Hematopoietic multipotent progenitor cell treated with erythropoietin and hydrocortisone succinate and interleukin-3 and kit ligand, for 4 days (in vitro differentiated cells): Measurements from ENCODE around the gene AWAT2.
A peak's percentile ranks its signal among the peaks of the same experiment; 100 is the strongest.

ENCODE experiments used
- DNase-seq: peaks from one replicate; pipeline ENCODE4 v3.0.0-alpha.2; 2015

AWAT2 gene, protein sequence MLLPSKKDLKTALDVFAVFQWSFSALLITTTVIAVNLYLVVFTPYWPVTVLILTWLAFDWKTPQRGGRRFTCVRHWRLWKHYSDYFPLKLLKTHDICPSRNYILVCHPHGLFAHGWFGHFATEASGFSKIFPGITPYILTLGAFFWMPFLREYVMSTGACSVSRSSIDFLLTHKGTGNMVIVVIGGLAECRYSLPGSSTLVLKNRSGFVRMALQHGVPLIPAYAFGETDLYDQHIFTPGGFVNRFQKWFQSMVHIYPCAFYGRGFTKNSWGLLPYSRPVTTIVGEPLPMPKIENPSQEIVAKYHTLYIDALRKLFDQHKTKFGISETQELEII

DNA sequence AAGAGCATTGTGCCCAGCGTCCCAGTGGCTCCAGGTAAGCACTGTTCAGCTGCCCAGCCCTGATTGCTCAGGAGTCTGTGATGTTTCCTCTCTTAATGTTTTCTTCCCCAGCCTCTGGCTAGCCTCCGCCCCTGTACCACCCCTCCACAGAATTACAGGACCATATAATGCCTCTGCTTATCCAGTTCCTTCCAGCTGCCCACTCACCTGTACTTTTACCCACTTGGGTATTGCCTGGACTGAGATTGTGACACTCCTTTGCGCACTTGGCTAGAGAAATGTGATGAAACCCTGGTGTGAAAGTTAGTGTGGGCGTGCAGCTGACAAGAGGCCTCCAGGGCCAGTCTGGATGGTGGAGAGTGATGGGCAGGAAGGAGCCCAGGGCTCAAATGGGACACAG, at the start of gene AWAT2:
TSS of gene AWAT2 (minus strand) at position 14 of the 400 bp plus-strand sequence. CDS start at position 8, 6 bp downstream.
- no peak for DNase-seq

DNA sequence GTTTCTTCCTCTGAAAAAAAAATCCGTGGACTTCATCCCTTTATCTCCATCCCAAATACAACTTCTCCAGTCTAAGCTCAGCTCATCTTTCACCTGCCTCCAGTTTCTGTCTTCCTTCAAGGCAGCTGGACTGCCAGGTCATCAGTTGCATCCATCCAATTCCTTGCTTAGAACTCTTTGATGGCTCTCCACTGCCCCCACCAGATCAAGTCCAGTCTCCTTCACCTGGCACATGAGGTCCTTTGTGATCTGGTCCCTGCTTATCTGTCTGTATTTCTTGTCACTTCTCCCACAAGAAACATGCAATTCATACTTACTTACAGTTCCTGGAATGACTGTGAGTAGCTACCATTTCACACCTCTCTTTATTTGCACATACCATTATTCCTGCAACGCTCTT, 46.3 kb upstream of the AWAT2 start:
- DNase-seq = peak; percentile 9

DNA sequence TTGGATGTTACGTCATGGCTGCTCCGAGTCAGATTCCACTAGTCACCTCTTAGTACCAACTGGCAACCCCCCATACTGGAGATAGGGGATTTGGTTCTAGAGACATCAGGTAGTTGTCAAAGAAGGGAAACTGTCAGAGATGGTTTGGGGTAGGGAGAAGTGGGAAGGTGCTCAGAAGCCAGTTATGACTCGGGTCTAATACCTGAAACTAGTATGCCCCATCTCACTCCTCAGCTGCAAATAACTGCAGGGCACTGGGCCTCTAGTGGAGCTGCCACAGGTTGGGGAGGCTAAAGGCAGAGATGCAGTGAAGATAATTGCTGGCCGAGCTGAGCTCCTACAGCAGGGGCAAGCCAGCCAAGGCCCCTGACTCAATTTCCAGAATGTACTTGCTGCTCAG, 42.5 kb upstream of the AWAT2 start:
- no peak for DNase-seq

DNA sequence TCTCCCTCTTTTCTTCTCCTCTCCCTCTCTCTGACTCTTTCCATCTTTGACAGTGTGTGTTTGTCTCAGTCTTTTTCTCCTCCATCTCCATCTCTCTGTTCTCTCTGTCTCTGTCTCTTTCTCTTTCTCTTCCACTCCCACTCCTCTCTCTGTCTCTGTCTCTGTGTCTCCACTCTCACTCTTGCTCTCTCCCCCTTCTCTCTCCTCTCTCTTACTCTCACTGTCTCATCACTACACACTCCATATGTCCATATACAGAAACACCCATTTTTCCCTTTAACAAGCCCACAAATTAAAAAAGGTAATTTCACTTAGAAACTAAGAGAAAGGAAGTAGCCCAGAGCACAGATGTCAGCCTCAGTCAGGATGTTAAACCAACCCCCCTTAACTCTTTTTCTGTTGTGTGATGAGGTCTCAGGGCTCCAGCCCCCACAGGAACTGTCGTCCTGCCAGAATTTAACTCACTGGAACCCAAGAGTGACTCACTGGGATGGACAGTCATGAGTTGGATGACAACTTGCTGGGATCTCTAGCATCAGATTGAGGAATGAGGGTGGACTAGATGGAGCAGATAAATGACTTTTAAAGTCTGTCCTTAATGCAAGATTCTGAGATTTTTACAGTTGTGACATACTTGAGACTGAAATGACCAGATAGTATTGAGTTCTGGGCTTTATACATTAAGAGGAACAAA, 40.0 kb upstream of the AWAT2 start:
- no peak for DNase-seq

DNA sequence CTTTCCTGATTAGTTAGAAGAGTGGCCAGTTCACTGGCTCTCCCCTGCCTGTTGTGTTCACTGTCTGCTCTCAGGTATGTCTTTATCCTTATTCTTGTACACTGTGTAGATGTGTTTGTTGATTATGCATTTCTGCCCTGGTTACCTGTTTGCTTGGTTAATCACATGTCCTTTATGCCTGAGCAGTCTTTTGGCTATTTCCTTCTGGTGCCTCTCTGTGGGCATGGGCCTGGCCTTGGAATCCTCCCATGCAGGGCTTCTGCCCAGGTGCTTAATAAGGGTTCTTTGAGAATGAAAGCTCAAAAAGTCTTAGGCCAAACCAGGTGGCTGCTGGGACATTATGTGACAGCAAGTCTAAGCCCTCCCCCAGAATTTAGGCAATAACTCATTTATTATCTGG, 39.0 kb upstream of the AWAT2 start:
- no peak for DNase-seq

DNA sequence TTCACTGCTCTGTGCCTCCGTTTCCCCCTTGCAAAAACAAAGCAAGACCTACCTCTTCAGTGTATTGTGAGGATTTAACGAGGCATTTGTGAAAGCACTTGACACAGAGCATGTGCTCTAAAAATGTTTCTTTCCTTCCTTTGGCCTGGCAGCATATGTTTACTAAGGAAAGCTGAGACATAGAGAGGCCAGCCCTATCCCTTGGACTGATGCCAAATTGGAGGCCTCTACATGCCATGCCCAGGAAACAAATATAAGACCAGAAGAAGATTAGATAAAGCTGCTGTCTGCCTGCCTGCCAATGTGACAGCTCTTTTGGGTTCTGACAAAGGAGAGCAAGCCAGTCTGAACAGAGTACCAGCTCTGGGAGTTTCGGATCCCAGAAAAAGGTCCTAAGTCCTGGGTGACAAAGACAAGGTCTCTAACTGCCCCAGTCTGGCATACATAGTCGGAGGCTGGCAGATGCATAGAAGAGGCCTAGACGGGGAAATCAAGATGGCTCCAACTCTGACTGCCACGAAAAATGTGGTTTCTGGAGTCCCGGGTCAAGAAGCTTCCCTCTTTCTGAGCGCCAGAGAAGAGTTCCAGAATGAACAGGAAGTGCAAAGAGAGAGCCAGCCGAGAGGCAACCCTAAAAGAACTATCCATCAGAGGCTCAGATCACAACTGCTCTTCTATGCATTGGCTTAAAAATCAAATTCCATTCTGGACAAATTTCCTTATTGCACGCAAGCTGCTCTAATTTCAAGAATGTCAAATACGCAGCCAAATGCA, 38.3 kb upstream of the AWAT2 start:
- DNase-seq = peak; percentile 66

DNA sequence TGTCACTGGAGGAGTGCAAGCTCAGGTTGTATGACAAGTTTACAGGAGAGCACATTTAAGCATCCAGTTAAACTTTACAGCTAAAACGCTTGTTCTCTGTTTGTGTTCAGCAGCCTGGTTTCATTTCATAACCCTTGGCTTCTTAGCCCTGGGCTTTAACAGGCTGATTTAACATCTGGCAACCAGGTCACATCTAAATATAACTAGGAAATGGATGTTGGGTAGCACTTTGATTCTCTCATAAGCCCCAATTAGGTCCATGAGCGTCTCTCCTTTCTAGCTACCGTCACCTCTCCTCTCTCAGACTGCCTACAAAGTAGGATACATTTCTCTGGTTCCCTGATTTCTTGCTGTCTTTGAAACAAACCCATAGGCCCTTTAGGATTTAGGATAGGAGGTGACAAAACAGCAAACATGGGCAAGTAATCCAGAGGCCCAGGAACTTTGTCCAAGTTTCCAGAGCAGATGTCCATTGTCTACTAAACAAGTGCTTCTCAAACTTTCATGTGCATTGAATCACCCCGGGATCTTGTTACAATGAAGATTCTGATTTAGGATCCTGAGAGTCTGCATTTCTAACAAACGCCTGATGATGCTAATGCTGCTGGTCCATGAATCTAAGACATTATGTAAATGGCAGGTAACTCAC, 35.0 kb upstream of the AWAT2 start:
- no peak for DNase-seq

DNA sequence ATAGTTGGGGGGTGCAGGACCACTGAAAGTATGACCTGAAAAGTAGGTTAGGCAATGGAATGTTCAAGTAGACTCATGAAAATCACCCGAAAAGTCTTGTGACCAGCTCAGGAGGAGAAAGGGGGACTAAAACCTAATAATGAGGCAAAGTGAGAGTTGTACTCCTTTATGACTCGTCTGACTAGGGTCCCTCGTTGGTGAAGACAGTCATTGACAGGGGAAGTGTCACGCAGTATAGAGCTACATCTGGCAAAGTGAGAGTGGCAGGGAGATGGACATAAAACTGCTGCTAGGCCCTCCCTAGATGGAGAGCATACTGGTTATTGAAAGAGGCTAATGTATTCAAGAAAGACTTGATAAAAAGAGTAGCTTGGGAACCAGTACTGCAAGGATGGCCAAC, 33.0 kb upstream of the AWAT2 start:
- DNase-seq = no peak

DNA sequence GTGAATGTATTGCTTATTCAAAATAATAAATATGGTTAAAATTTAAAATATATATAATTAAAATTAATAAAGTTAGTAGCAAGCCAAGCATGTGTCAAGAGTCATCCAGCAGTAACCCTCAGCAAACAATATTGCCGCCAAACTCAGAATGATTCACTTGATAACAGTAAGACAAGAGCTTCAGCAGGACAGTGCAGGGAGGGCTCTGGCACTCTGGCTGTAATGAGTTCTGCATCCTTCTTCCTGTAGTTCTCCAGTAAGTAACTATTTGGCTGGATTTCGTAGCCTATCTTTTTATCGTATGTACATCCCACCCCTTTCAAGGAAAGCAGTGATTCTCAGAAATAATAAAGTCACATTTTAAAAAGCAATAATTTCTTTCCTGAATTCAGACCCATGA, 30.1 kb upstream of the AWAT2 start:
- no peak for DNase-seq

DNA sequence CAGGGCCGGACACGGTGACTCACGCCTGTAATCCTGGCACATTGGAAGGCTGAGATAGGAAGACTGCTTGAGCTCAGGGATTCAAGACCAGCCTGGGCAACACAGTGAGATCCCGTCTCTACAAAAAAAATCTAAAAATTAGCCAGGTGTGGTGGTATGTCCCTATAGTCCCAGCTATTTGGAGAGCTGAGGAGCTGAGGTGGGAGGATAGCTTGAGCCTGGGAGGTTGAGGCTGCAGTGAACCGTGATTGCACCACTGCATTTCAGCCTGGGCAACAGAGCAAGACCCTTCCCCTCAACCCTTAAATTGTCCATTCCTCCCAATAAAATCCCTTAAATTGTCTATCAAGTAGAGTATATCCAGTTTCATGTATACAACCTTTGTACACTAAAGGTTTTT, 29.6 kb upstream of the AWAT2 start:
- DNase-seq = no peak

DNA sequence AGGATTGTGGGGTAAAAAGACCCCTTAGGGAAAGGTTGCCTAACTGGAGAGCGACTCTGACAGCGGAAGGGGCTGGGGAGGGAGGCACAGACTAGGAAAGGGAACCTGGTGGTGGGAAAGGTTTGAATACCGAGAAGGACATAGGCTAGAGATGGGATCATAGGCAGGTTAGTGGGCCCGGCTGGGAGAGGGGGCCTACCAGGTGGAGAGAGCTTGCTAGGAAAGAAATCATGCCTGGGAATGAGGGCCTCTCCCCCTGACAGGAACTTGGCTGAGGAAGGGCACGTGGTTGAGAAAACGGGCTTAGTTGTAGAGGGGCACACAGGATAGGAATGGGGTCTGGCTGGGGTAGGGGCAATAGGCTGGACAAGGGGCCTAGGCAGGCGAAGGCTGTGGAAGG, 16.9 kb upstream of the AWAT2 start:
- DNase-seq = no peak

DNA sequence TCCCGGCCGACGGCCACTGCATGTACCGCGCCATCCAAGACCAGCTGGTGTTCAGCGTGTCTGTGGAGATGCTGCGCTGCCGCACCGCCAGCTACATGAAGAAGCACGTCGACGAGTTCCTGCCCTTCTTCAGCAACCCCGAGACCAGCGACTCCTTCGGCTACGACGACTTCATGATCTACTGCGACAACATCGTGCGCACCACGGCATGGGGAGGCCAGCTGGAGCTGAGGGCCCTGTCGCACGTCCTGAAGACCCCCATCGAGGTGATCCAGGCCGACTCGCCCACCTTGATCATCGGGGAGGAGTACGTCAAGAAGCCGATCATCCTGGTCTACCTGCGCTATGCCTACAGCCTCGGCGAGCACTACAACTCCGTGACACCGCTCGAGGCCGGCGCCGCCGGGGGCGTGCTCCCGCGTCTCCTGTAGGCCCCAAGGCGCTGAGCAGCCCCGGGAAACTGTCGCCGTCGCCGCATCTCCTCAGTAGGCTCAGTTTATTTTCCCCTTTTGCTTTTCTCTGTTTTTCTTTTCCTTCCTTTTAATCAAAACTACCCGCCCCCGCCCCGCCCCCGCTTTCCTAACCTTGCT, 13.3 kb upstream of the AWAT2 start:
- no peak for DNase-seq

DNA sequence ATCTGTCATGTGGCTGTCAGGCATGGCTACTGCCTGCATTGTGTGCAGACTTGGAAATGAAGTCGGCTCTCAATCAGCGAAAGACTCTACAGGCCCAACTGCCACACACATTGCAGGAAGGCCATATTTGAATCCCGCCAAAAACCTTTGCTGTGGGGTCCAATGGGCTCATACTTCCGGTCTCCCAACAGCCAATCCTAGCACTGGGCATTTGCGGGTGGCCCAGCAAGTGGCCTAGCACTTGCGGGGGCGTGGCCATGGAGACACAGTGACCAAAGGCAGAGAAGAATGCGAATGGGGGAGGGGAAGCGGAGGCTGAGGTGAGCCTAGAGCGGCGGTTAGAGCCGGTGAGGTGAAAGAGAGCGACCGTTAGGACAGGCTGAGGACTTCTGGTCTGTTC, 12.3 kb upstream of the AWAT2 start, which contains the start of gene OTUD6A:
TSS of gene OTUD6A (plus strand) at position 382 of the 400 bp plus-strand sequence. CDS start 68 bp downstream, outside the sequence.
- no peak for DNase-seq

DNA sequence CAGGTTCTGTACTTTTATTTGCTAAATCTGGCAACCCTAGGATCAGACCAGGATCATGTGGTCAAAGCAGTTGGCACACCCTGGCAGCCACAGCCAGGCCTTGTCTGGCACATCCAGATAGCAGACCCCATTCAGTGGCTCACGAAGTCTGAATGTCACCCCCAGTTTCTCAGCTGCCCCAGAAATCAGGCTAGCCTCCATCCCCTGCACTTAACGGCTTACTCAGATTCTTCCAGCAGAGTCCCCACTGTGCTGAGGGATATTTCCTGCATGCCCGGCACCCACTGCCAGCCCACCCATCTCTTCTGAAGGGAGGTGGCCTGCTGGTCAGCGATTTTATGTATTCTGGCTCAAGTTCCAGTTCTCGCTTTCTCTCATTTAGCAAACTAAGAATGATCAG, 4.7 kb upstream of the AWAT2 start:
- DNase-seq = no peak

DNA sequence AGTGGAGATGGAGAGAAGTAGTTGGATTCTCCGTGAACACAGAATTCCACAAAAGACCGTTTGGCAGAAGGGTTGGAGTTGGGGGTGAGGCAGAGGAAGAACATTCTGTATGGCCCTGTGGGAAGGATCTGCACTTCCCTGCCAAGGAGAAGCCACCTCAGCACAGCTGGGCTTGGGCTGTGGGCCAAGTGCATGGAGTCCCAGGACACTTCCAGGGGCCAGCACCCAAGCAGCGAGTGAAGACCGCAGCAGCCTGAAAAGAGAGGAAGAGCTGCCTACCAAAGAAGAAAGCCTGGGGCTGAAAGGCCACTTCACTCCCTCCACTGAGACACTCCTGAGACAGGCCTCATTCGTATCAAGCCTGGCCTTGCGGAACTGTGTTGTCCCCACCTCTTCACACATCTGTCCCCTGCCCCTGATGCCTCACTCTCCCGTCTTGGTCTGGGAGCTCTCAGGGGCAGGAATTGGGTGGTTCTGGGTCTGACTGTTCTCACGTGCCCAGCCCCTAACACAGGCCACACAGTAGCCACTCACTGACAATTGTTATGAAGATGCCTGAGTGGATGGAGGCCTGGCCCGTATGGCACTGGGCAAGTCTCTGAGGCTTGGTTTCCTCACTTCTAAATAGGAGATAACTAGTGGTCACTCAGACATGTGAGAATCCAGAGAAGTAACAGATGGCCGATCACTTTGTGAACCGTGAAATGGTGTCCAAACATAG, 3.3 kb upstream of the AWAT2 start:
- no peak for DNase-seq

DNA sequence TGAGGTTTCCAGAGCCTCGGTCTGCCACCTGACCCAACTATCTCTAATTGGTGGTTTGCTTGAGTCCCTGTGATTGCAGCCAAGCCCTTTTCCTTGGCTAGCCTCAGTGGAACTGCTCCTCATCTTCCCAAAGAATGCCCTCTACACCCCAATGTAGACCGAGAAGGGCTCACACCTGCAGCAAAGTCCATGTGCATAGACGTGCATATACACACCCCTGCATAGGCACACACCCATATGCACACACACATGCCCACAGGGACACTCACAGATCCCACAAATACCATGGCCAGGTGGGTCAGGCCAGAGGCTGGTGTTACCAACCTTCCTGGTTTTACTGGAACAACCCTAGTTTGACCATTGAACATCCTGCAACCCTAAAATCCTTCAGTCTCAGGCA, 332 bp downstream of the AWAT2 start:
- DNase-seq = no peak

DNA sequence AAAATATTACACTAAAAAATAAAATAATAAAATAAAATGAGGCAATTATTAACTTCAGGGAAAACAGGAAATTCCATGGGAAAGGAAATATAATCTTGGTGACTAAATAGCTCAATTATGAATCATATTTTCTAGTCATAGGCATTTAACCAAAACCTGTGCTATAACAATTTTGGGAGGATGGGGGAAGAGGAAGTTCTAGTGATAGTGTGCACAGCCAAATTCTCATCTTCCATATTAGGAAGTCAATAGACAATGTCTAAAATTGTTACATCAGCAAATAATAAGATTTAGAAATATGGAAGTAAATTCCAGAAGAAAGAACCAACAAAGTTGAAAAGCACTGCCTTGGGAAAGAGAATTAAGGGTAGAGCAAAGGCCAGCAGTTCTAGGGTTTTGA, 2.8 kb downstream of the AWAT2 start:
- DNase-seq = no peak

DNA sequence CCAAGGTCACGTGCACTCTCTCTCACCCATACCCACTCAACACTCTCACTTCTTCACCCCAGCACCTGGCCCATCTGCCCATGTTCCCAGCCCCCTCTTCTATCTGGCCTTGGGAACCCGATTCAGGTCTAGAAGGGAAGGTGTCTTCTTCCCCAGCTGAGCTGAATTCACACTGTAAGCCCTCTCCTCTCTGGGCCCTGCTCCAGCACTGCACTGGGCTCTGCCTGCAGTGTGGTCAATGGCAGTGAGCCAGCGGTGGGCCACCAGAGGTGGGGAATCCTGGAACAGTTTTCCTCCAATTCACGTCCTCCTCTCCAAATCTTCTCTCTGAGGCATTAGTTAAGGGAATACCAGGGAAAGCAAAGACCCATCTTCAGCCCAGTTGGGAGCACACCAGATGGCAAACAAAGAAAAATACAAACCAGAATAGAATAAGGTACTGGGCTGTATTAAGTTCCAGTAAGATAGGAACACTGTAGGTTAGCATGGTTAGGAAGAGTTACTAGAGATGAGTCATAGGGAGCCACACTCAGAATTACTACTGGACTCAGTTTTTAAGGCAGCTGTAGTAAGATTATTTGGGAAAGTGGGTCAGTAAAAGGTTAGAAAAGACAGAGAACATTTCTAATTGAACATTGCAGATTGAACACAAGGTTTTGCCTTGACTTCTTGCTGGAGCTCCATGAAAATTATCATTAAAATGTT, 5.0 kb downstream of the AWAT2 start:
- no peak for DNase-seq

DNA sequence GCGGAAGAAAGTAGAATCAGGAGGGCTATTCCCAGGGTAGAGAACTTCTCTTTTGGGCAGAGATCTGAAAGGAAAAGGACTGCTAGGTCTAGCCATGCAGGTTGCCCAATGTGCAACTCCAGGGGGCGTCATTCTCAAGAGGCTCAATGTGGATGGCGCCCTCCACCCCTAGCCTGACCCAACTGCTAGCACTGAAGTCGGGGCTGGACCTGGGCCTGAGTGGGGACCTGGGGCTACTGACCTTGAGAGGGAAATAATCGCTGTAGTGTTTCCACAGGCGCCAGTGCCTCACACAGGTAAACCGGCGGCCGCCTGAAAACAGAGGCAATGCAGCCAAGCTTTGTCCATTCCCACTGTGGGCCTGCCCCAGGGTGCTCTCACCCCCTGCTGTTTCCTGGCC, 6.1 kb downstream of the AWAT2 start:
- no peak for DNase-seq

DNA sequence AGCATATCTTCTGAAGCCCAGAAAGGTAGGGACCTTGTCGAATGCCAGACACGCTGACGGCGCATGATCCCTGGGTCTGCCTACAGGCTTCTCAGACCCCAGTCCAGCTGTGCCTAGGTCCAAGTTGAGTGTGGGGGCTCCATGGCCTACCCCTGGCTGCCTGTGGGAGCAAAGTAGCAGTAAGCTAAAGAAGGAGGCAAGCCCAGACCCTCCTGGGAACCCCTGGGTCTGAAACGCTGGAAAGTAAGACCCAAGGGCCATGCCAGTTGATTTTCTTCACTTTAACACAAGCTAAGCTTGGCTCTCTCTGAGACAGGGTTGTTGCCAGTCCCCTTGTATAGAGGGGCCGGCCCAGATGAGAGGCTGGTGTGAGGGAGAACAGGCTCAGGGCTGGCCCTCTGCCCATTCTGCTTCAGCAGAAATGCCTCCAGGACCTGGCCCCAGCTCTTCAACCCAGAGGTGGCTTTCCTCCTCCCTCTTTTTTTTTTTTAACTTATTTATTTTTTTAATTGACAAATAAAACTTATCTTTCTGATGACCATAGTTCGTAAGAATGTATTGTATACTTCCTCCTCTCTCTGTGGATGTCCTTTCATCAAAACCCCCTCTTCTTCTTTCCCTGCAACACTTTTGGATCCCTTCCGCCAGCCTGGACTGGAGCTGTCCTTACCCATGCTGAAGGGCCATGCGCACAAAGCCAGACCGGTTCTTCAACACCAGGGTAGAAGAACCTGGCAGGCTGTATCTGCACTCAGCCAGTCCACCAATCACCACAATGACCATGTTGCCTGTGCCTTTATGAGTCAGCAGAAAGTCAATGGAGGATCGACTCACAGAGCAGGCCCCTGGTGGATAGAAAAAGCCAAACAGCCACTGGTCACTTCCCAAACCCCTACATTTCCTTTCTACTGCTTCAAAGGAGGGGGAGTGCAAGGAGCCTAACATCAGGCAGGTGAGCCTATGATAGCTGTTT, 7.1 kb downstream of the AWAT2 start:
- peak; percentile 12 for DNase-seq
